Ectodermal cell (in vitro differentiated cells): ENCODE results near the gene TCERG1L.

Experiments
- H3K27ac ChIP-seq: 2 replicates; pipeline ENCODE4 v1.7.0; 2013; ENCODE audit warnings: mild to moderate bottlenecking, low read depth, low read length; ENCODE audit not compliant: insufficient read depth, poor library complexity, severe bottlenecking
- H3K27me3 ChIP-seq: 2 replicates; pipeline ENCODE4 v1.7.0; 2013; ENCODE audit warnings: mild to moderate bottlenecking, low read length; ENCODE audit not compliant: insufficient read depth, control insufficient read depth, poor library complexity, severe bottlenecking
- H3K36me3 ChIP-seq: one replicate; pipeline ENCODE4 v1.7.0; 2013; ENCODE audit warnings: low read length; ENCODE audit not compliant: control insufficient read depth, insufficient read depth
- H3K4me1 ChIP-seq: one replicate; pipeline ENCODE4 v1.7.0; 2013; ENCODE audit warnings: low read length; ENCODE audit not compliant: control insufficient read depth, insufficient read depth
- H3K4me3 ChIP-seq: 2 replicates; pipeline ENCODE4 v1.7.0; 2013; ENCODE audit warnings: low read depth, low read length, control low read depth; ENCODE audit not compliant: insufficient read depth
- H3K9me3 ChIP-seq: 2 replicates; pipeline ENCODE4 v1.7.0; 2013; ENCODE audit warnings: mild to moderate bottlenecking, low read length, moderate library complexity; ENCODE audit not compliant: control insufficient read depth
- WGBS, 2 experiments: methylation state at CpG; one replicate each; pipeline ENCODE4 v1.1.7; 2013; ENCODE audit warnings: missing lambda C conversion rate in 2 of 2; 5-methylcytosine and 5-hydroxymethylcytosine counted together

Gene TCERG1L

GRCh38 chr10:131273476-131273875, 38.0 kb downstream of the TCERG1L start:
- Histone ChIP-seq H3K4me3 (no peak overlapping the region), H3K36me3 (no peaks in the 10 kb centered on the region), H3K9me3 (no peaks in the 10 kb centered on the region), H3K27me3 (no peaks in the 10 kb centered on the region), H3K4me1 (no peaks in the 10 kb centered on the region), H3K27ac (no peak overlapping the region)
- WGBS, 2 experiments, result 92 to 95% methylated on average over 10 of the region's 10 CpGs

- Histone ChIP-seq H3K36me3 (no peaks in the 10 kb centered on the region), H3K27ac (no peak overlapping the region), H3K4me1 (no peaks in the 10 kb centered on the region), H3K27me3 (no peaks in the 10 kb centered on the region), H3K9me3 (no peaks in the 10 kb centered on the region), H3K4me3 (no peak overlapping the region)
- WGBS, 2 experiments, result 90 to 93% methylated on average over 15 of the region's 15 CpGs
Observed at GRCh38 chr10:131272897-131273451, 38.5 kb downstream of the TCERG1L start.

GRCh38 chr10:131271966-131272365, 39.6 kb downstream of the TCERG1L start:
- Histone ChIP-seq H3K27me3 (no peaks in the 10 kb centered on the region), H3K27ac (no peak overlapping the region), H3K36me3 (no peaks in the 10 kb centered on the region), H3K9me3 (no peaks in the 10 kb centered on the region), H3K4me3 (no peak overlapping the region), H3K4me1 (no peaks in the 10 kb centered on the region)
- WGBS, 2 experiments, result 93 to 95% methylated on average over 12 of the region's 12 CpGs

GRCh38 chr10:131271195-131271880, 40.2 kb downstream of the TCERG1L start:
- Histone ChIP-seq H3K4me1 (no peaks in the 10 kb centered on the region), H3K4me3 (no peak overlapping the region), H3K9me3 (no peaks in the 10 kb centered on the region), H3K27me3 (no peaks in the 10 kb centered on the region), H3K27ac (no peak overlapping the region), H3K36me3 (no peaks in the 10 kb centered on the region)
- WGBS, 2 experiments, result 96 to 98% methylated on average over 13 of the region's 13 CpGs

- Histone ChIP-seq H3K4me1 (no peaks in the 10 kb centered on the region), H3K27ac (no peak overlapping the region), H3K27me3 (no peaks in the 10 kb centered on the region), H3K9me3 (no peaks in the 10 kb centered on the region), H3K36me3 (no peaks in the 10 kb centered on the region), H3K4me3 (no peak overlapping the region)
- 93 to 95% methylated on average over 16 of the region's 16 CpGs for WGBS, 2 experiments
Observed at GRCh38 chr10:131270461-131271190, 40.9 kb downstream of the TCERG1L start.

GRCh38 chr10:131269776-131270460, 41.6 kb downstream of the TCERG1L start:
- no peaks in the 10 kb centered on the region for H3K27me3 ChIP-seq
- WGBS, 2 experiments, result 88 to 91% methylated on average over 17 of the region's 17 CpGs
- H3K27ac ChIP-seq, result no peak overlapping the region
- H3K9me3 ChIP-seq, result no peaks in the 10 kb centered on the region
- H3K4me1 ChIP-seq, result no peaks in the 10 kb centered on the region
- H3K4me3 ChIP-seq, result no peak overlapping the region
- no peaks in the 10 kb centered on the region for H3K36me3 ChIP-seq

- Histone ChIP-seq H3K36me3 (no peaks in the 10 kb centered on the region), H3K9me3 (no peaks in the 10 kb centered on the region), H3K27ac (no peak overlapping the region), H3K27me3 (no peaks in the 10 kb centered on the region), H3K4me1 (no peaks in the 10 kb centered on the region), H3K4me3 (no peak overlapping the region)
- WGBS, 2 experiments, result 94 to 95% methylated on average over 6 of the region's 6 CpGs
Observed at GRCh38 chr10:131267814-131268095, 43.8 kb downstream of the TCERG1L start.

GRCh38 chr10:131266936-131267813, 44.3 kb downstream of the TCERG1L start:
- Histone ChIP-seq H3K4me1 (no peaks in the 10 kb centered on the region), H3K27me3 (no peaks in the 10 kb centered on the region), H3K4me3 (no peak overlapping the region), H3K9me3 (no peaks in the 10 kb centered on the region), H3K27ac (no peak overlapping the region), H3K36me3 (no peaks in the 10 kb centered on the region)
- WGBS, 2 experiments, result 95 to 97% methylated on average over 14 of the region's 14 CpGs

GRCh38 chr10:131264110-131264788, 47.3 kb downstream of the TCERG1L start:
- H3K36me3 ChIP-seq, result no peaks in the 10 kb centered on the region

More at GRCh38 chr10:131264110-131264788, 47.3 kb downstream of the TCERG1L start:
- no peak overlapping the region for H3K27ac ChIP-seq
- 87 to 93% methylated on average over 11 of the region's 11 CpGs for WGBS, 2 experiments
- H3K27me3 ChIP-seq, result no peaks in the 10 kb centered on the region
- H3K4me3 ChIP-seq, result no peak overlapping the region
- H3K4me1 ChIP-seq, result no peaks in the 10 kb centered on the region
- H3K9me3 ChIP-seq, result no peaks in the 10 kb centered on the region
